A204.1 (cell line): ENCODE data around the gene RTCB.
A peak's percentile ranks its signal among the peaks of the same experiment; 100 is the strongest.

Experiments
- FAIRE-seq: peaks from 2 replicates; lab custom pipeline; 2012; peaks lifted over from hg19 to GRCh38; lab: Jason Lieb, UNC

The RTCB gene

DNA sequence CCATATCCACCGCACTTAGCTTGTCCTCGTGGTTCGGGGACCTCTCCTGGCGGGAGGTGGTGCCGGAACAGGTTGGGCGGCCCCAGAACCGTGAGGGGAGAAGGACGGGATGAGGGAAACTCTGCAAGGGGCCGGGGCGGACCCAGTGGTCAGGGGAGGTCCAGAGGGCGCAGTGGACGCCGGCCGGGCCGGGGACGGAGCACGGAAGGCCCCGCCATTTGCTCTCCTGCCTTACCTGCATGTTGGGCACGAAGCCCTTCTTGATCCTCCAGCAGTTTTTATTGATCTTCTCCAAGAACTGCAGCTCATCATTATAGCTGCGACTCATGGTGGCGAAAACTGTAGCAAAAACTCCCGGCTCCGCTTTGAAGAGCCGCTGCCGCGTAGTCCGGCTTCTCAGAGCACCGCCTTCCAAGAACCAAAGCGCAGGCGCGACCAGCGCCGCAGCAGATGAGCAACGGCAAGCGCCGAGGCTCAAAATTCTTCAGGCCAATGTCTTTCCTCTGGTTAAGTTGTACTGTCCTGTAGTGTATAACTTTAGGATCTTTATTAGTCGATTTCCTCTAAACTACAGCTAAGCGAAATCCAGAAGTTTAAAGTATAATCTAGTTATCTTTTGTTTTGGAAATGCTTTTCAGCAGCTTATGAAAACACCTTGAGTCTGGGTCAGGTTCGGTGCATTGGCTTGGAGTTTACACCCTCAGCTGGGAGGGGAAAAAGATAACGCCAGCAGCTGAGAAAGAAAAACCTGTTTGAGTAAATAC, at the start of gene RTCB:
TSS of gene RTCB (minus strand) at position 419 of the 764 bp plus-strand sequence. CDS start at position 328, 91 bp downstream.
- peak; percentile 89 for FAIRE-seq

DNA sequence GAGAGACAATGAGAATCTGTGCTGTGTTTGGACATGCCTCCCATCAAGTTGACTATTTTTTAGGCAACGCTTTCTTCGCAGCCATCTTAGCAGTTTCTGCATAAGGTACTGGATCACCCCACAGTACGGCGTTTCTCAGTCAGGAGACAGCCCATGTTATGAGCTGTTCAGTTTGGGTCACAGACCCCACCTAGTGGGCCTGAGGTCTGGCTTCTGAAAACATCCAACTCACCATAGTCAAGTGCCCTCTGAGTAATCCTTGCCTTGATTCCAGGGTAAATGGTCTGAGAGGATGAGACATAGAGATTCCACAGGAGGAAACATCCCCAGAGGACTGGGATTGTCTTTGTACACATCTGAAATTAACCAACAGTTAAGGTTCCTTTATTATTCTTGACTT, 45.0 kb upstream of the RTCB start:
- FAIRE-seq: no peak

DNA sequence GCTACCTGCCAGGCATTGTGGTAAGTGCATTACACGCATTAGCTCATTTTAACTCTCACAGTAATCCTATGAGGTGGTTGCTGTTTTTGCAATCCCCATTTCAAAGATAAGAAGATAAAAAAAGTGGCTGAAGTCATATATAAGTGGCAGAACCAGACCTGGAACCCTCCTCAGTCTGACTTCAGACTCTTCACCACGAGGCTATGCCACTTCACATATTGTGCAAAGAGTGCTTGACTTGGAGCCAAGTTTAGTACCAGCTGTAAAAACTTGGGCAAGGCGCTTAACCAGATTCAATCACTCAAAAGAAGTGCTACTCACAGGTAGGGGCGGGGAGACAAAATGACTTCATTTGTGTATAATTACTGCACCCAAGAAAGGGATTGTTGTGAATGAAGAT, 36.9 kb upstream of the RTCB start:
- no peak for FAIRE-seq

DNA sequence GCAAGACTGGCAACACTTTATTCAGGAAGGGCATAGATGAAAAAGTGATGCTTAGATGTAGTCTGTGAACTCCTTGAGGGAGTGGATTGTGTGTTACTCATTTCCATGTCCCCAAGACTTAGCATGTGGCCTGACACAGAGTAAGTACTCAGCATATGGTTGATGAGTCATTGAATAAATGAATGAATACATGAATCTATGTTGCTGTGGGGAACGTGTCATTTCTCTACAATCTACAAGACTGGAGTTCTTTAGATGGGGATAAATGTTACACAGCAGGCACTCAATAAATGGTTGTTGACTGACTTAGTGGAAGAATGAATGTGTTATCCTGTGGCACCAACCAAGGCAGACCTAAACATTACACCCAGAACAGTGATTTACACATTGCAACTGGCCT, 34.3 kb upstream of the RTCB start:
- no peak for FAIRE-seq

DNA sequence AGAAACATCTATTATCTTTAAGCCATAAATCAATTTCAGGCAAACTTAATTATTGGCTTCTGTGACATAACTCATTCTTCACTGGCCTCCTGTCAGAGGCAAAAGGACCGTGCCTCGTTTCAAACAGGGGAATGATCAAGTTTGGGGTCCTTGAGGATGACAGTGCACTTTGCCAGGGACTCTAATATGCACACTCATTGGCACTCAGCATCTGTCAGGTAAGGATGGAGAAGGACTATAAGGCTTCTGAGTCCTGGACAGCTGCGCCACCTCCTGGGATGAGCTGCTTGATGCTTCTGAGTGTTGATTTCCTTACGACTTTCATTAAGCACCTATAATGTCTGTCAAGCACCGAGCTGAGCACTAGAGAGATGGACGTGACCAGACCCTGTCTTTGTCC, 32.0 kb upstream of the RTCB start:
- FAIRE-seq: no peak

DNA sequence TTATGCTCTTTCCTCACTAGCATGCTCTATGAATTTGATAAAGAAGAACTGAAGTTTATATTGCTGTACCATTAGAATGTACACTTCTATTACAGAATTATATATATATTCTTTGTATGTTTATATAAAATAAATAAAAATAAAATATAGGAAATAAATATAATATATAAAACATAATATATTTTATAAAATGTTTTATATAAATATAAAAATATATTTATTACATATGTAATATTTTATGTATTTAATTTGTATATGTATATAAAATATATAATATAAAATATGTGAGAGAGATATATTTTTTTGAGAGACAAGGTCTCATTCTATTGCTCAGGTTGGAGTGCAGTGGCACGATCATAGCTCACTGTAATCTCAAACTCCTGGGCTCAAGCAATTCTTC, 18.3 kb upstream of the RTCB start:
- peak; percentile 97 for FAIRE-seq

DNA sequence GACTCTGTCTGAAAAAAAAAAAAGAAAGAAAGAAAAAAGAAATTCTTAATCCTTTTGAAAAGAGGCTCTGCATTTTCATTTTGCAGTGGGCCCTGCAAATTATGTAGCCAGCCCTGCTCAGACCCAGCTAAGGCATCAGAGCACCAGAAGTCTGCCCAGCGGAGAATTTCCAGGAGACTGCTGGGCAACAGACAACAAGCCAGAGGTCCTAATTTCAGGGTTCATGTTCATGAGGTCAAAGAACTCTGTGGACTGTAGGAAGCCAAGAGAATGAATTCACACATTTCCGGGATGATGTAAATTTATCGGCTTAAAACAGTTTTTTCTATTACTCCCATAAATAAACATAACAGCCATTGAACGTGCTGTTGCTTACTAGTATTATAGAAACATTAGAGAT, 14.8 kb upstream of the RTCB start:
- FAIRE-seq: no peak

DNA sequence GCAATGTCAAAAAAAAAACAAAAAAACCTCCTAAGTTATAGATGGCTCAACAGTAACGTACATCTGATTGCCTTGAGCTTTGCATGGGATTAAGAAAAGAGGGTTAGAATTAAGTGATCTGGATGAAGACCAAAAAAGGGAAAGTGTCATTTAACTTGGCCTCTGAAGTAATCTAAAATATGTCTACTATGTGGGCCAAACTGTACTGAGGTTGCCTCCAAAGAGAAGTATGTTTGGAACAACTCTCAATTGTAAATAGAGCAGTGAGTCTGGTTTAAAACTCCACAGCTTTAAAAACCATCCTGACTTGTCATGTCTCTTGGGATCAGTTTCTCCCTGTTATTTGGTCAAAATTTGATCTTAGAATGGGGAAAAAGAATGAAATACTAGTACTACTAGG, 11.6 kb upstream of the RTCB start:
- no peak for FAIRE-seq

DNA sequence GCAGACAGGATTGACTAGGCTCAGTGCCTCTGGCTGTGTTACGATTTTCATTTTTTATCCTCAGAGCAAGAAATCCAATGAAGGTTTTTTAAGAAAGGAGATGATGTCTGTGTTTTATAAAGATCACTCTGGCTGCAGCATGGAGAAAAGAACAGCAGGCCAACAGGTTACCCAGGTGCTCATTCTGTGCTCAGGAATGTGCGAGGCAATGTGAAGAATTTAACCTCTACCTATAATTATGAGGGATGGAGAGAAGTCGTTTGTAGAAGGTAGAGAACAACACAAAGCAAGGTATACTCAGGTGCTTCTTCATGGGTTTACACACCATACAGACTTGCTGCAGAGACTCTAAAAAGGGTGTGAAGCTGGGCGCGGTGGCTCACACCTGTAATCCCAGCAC, 10.0 kb upstream of the RTCB start:
- FAIRE-seq: no peak

DNA sequence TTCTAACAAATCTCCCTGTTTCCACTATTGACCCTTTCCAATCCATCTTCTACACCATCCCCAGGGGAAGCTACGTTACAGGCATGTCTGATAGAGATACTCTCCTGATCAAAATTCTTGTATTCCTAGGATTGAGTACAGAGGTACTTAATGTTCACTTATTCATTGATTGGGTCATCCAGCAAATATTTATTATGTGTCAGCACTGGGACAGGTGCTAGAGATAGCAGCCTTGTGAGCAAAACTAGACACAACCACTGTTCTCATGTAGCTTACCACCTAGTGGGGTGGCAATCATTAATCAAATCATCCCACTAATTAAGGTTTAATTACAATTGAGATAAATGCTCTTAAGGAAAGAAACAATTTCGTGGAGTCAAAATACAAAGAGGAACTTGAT, 9.4 kb upstream of the RTCB start:
- no peak for FAIRE-seq

DNA sequence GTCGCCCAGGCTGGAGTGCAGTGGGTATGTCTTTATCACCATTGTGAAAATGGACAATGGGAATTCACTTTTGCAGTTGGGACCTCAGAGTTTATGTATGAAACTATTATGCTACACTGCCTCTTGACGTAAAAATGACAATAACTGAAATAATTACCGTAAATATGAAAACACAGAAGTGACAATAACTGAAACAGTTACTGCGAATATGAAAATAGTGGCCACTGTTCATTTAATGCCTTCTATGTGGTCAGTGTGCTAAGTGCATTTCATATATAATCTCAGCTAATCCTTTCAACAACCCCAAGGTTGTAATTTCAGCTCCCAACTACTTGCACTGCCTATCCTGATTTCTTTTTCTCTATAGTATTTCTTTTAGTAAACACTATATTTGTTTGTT, 5.9 kb upstream of the RTCB start:
- FAIRE-seq: no peak

DNA sequence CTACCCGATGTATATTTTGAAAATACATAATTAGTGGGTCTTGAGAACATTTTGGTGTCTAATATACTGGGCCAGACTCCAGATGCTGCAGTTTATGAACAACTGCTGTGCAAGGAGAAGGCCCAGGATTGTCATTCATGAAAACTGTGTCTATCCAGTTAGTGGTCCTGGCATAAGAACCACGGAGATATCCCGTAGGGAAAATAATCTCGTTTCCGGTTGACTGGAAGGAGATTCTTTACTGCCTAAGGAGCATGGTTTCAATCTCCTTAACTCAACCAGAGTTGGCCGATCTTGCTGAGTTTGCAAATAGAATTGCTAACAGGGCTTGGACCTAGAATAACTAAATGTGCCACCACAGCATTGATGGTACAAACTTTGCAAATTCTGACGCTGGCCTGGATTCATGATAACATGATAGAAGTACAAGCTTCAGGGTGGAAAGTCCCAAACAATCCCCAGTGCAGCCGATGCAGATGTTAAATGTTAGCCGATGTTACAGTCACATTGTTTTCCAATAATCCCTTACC, 4.6 kb upstream of the RTCB start:
- FAIRE-seq: no peak

DNA sequence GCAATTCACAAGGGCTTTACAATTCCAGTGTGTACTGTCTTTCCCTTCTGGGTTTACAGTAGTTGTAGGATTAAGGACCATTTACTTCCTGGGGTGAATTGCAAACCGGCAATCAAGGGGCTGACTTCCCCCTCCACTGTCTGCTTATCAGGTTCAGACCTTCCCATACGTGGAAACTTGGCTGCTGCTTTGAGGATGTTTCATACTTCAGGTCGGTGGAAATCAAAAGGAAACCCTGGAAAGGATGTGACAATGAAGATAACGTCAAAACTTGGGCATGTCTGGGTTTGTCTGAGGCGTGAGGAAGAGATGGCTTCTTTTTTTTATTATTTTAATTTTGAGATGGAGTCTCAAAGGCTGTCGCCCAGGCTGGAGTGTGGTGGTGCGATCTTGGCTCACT, 2.1 kb upstream of the RTCB start:
- no peak for FAIRE-seq

DNA sequence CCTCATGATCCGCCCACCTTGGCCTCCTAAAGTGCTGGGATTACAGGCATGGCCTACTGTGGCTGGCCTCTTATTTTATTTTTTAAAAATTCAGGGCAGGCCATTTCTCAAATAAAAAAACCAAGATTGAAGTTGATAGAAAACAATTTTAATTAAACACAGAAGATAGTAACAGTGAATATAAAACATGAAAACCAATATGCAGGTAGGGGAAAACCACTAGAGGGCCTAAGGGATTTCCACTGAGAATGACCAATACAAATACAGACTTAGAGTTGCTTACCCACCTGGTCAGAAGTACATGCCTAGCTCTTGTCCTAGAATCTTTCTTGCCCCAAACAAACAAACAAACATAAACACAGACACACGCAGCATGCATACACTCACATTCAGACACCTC, 1.7 kb upstream of the RTCB start:
- FAIRE-seq: peak; percentile 54

DNA sequence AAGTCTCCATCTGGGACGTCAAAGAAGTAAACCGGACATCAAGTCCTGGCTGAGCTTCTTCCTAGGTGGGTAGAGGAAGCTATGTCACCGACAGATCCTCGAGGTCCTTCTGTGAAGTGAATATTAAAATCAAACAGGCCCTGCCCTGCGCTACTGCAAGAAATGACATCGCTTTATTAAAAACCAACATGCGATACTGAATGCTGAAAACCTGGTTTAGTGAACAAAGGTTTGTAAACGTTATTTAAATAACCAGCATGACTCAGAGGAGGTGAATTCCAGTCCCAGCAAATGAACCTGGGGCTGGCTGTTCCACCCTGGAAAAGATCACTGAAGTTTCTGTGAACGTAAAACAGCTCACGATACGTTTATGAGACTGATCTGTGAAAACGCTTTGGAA, 645 bp downstream of the RTCB start:
- no peak for FAIRE-seq

DNA sequence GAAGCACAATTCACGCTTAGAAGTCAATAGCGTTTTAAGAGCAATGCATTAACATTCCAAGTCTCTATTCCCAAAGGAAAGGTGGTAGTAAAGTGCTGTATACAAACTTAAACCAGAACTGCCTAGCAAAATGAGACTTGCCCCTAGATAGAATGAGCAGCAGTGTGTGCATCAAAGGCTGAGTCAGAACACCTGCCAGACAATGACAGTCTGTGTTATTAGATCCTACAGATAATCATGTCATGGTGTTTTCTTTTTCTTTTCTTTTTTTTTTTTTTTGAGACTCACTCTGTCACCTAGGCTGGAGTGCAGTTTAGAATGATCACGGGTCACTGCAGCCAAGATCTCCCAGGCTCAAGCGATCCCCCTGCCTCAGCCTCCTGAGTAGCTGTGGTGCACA, 1.6 kb downstream of the RTCB start:
- FAIRE-seq: no peak

DNA sequence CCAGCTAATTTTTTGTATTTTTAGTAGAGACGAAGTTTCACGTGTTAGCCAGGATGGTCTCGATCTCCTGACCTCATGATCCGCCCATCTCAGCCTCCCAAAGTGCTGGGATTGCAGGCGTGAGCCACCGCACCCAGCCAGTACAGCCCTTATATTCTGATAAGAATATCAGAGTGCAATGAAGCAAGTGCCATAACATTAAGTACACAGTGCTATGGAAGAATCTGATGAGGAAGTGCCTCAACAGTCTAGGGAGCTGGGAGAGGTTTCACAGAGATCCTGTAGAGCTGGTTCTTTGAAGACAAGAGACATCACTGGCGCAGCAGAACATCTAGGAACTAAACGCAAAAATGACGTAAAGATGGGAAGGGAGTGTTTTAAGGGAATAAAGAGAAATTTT, 2.1 kb downstream of the RTCB start:
- FAIRE-seq: no peak

DNA sequence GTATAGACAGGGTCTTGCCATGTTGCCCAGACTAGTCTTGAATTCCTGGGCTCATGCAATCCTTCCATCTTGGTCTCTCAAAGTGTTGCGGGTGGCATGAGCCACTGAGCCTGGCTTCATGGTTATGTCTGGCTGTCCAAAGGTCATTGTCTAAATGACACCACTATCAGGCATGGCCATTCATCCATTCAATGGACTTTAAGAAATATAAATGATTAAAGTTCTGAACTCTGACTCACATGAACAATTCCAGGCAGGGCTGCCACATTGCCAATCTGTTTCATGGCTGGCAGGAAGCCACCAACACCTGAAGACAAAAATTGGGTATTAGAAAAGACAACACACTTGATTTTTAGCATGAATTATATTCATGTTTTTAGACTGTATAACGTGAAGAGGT, 4.1 kb downstream of the RTCB start:
- no peak for FAIRE-seq

DNA sequence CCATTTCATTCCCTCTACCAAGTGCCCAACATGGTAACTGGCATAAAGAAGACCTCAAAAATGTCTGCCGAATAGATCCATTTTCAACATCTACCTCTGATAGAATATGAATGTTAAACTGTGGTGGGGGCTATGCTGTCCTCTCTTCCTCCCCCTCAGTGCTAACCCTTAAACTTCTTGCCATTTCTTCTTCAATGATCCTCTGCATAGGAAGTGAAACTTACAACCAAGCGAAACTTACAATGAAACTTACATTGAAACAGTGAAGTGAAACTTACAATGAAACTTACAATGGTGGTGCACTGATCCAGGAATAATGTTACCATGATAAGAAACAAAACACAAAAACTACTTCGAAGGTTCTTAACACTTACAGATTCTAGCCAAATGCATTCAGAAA, 4.7 kb downstream of the RTCB start:
- no peak for FAIRE-seq

DNA sequence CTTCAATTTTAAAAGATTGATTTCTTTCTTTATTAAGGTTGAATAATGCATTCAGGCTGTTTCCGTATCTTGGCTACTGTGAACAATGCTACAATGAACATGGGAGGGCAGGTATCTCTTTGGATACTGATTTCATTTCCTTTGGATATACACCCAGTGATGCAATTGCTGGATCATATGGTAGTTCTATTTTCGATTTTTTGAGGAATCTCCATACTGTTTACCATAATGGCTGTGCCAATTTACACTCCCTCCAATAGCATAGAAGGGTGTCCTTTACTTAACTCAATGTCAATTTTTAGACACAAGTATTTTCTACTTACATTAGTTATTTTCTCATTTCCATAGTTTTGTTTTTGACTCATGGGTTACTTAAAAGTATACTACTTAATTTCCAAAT, 8.0 kb downstream of the RTCB start:
- no peak for FAIRE-seq

DNA sequence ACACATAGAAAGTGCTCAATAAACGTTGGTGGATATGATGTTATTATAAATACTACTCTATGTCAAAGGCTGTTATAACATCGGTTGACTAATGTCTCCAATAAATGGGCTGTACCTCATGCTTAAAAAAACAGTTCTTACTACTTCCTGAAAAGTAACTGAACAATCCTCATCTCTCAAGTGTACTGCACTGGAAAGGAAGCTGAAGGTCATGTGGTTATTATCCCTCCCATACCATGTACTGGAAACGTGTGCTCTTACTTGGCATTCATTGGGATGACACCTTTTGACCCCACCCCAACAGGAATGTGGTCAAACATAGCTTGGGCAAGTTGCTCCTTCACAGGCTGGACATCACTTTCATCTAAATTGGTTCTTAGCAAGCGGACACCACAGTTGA, 10.6 kb downstream of the RTCB start:
- FAIRE-seq: no peak

DNA sequence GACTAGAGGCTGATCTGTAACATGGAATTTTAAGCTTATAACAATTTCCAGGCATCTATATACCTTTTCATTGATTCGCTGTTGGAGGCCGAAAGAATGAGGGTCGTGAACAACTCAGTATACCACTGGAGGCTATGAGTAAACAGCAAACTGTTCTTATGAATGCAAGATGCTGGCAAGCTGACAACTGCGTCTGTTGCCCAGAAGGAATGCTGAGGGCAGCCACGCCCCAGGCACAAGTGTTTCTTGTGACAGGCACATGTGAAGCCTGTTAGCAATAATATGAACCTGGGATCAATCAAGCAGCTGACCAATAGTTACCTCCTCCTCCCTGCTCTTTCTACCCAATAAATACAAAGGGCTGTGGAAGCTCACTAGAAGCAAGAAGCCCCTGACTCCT, 15.3 kb downstream of the RTCB start:
- FAIRE-seq: no peak

DNA sequence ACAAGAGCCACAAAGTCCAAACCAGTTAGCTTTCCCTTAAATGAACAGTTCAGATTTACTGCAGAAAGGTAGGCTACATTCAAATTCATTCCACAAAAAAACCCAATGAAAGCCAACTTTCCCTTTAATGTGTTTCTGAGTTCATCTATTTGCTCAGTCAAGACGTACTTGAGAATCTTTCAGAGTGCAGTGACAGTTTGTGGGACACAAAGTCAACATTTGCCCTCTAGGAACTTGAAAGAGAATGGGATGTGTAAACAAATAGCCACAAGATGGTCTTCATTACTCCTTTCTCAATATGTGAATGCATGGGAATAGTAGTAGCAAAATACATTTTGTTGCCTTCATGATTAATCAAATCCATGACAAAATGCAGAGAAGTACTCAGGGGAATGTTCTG, 15.8 kb downstream of the RTCB start:
- no peak for FAIRE-seq

DNA sequence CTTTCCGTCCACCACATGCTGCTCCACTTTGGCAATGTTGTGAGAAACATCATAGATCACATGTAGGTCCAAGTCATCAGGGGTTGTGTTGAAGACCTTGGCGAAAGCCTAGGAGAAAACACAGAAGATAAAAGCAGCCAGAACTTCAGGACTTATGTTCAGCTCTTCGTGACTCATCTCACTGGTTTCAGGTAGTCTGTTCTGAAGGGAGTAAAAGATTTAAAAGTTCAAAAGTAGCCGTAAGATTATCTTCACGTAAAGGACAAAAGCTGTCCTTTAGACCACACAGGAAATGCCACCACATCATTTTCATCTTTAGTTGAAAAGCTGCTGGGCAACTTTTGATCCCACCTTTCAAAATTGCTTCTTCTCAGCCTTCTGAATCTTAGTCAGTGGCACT, 16.9 kb downstream of the RTCB start:
- no peak for FAIRE-seq

DNA sequence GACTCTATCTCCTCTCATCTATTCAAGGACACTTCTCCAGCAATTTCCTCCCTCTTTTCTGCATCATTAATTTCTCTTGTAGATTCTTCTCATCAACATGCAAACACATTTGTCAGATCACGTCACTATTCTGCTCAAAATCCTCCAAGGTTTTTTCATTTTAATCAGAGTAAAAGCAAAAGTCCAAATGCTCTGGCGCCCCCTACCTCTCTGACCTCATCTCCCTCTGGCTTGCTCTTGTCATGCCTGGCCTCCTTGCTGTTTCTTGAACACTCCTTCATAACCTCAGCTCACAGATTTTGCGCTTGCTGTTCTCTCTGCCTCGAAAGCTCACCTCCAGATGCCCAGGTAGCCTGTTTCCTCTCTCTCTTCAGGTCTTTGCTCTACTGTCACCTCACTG, 22.4 kb downstream of the RTCB start:
- no peak for FAIRE-seq
